T-cell (primary cell): ENCODE data around the gene DDN. TPM values are rescaled to one million over a fixed set of nuclear protein-coding genes. Genes with fewer than 3 reads are reported as not detected.

ENCODE experiments used
- ATAC-seq, 4 experiments: fragments of 200-7000 bp in 3 of 4; fragments of 150-1000 bp in 1 of 4; cut with Tn5 transposase; replicated peaks in 1 of 4; 1 replicate in 3 of 4; 2 replicates in 1 of 4; pipeline ENCODE4 v1.10.0; 2021; ENCODE audit warnings: moderate library complexity in 3 of 4, mild to moderate bottlenecking in 2 of 4, moderate number of reproducible peaks in 1 of 4
- CTCF ChIA-PET, 2 donors: fragments of 300-600 bp; sonication (Branson Sonifier 250); formaldehyde crosslinking; loops; one replicate each; lab custom pipeline; 2022; ENCODE audit warnings: antibody characterized with exemption in 2 of 2; lab: Charles Lee
- POLR2A ChIA-PET, 2 donors: fragments of 300-600 bp; sonication (Branson Sonifier 250); formaldehyde crosslinking; loops; one replicate each; lab custom pipeline; 2022; ENCODE audit warnings: antibody characterized with exemption in 2 of 2; lab: Charles Lee
- DNase-seq, 35 experiments: peaks; one replicate each; pipeline versions ENCODE4 v3.0.0 to v3.0.0-alpha.2; 2013 to 2023
- H3K27ac ChIP-seq: one replicate; pipeline ENCODE4 v1.5.1; 2013; ENCODE audit warnings: low read length
- H3K27me3 ChIP-seq, 2 experiments: replicated peaks in 1 of 2; 1 replicate in 1 of 2; 2 replicates in 1 of 2; pipeline versions ENCODE4 v1.6.1 to v1.7.0; 2013; ENCODE audit warnings: low read length in 1 of 2, mixed read lengths in 1 of 2; ENCODE audit not compliant: control insufficient read depth in 2 of 2, insufficient read depth in 2 of 2; ENCODE audit errors: extremely low read depth in 1 of 2
- H3K36me3 ChIP-seq, 2 donors: 1 replicate in 1 of 2; 2 replicates in 1 of 2; pipeline versions ENCODE4 v1.6.1 to v1.7.0; 2013; ENCODE audit warnings: low read length in 1 of 2; ENCODE audit not compliant: control insufficient read depth in 2 of 2, insufficient read depth in 1 of 2; ENCODE audit errors: extremely low read depth in 1 of 2
- H3K4me1 ChIP-seq, 2 experiments: 1 replicate in 1 of 2; 2 replicates in 1 of 2; pipeline versions ENCODE4 v1.6.1 to v1.7.0; 2013; ENCODE audit warnings: low read length in 2 of 2, mixed read lengths in 1 of 2; ENCODE audit not compliant: insufficient read depth in 2 of 2, control insufficient read depth in 1 of 2; ENCODE audit errors: extremely low read depth in 1 of 2
- H3K4me3 ChIP-seq, 2 donors: 1 replicate in 1 of 2; 2 replicates in 1 of 2; pipeline versions ENCODE4 v1.5.1 to v1.7.0; 2013; ENCODE audit warnings: mild to moderate bottlenecking in 2 of 2, low read length in 1 of 2, moderate library complexity in 1 of 2; ENCODE audit not compliant: control insufficient read depth in 1 of 2; ENCODE audit errors: extremely low read depth in 1 of 2
- H3K9me3 ChIP-seq: 2 replicates; pipeline ENCODE4 v1.7.0; 2013
- H3K27ac Mint-ChIP-seq, 2 donors: one replicate each; pipeline ENCODE4 v1.8.0; 2020 to 2021; ENCODE audit warnings: mild to moderate bottlenecking in 2 of 2, mixed read lengths in 2 of 2
- H3K27me3 Mint-ChIP-seq, 2 donors: one replicate each; pipeline ENCODE4 v1.8.0; 2021 to 2022; ENCODE audit warnings: mixed read lengths in 2 of 2
- H3K36me3 Mint-ChIP-seq: one replicate; pipeline ENCODE4 v1.8.0; 2021; ENCODE audit warnings: mixed read lengths
- H3K4me1 Mint-ChIP-seq, 3 donors: one replicate each; pipeline ENCODE4 v1.8.0; 2020 to 2022; ENCODE audit warnings: mixed read lengths in 3 of 3, mild to moderate bottlenecking in 1 of 3
- H3K4me3 Mint-ChIP-seq, 3 donors: one replicate each; pipeline ENCODE4 v1.8.0; 2020 to 2022; ENCODE audit warnings: mild to moderate bottlenecking in 3 of 3, mixed read lengths in 3 of 3, moderate library complexity in 3 of 3
- H3K9me3 Mint-ChIP-seq, 3 donors: one replicate each; pipeline ENCODE4 v1.8.0; 2020 to 2022; ENCODE audit warnings: mixed read lengths in 3 of 3
- WGBS: methylation state at CpG from one replicate; pipeline ENCODE4 v1.1.5; 2013; ENCODE audit warnings: missing lambda C conversion rate; ENCODE audit not compliant: insufficient coverage; 5-methylcytosine and 5-hydroxymethylcytosine counted together
- total RNA-seq, 35 experiments: library from RNA in 6 of 35; stranded (reverse) in 6 of 35; fragments of 120-200 nt in 1 of 35; gene quantifications; one replicate each; pipeline versions ENCODE4 v1.2.1 to v1.2.4 and lab custom pipeline; 2013 to 2026

Gene DDN
- total RNA-seq, 5 donors from 2014 or later (not counting 1 experiment from before 2014, with no cell fraction given), result 0.09 to 1.3 (median 0.15) TPM

- H3K4me1 Mint-ChIP-seq, result peaks cover 33 to 37% (median 34%) of the 10 kb centered on the region in 3 donors
- H3K27ac ChIP-seq, result no peak overlapping the region
- peaks cover 0 to 17% of the 10 kb centered on the region in 2 donors for H3K36me3 ChIP-seq
- no peak for DNase-seq
- no peak overlapping the region for H3K4me3 Mint-ChIP-seq
- H3K27me3 Mint-ChIP-seq, result no peaks in the 10 kb centered on the region
- no peaks in the 10 kb centered on the region for H3K9me3 Mint-ChIP-seq
- H3K27ac Mint-ChIP-seq, result no peak overlapping the region
- no peak overlapping the region for H3K4me3 ChIP-seq
- no peaks in the 10 kb centered on the region for H3K27me3 ChIP-seq
- ATAC-seq, result no peak
- H3K4me1 ChIP-seq, result peaks cover 0 to 4% of the 10 kb centered on the region in 2 experiments
- no peaks in the 10 kb centered on the region for H3K9me3 ChIP-seq
- WGBS, result 100% methylated on average over 1 of the region's 3 CpGs
- H3K36me3 Mint-ChIP-seq, result peaks cover 10% of the 10 kb centered on the region
- CTCF ChIA-PET, result interaction anchor here in 1 of 2 donors (0.6 kb wide), 2 partner anchors 13 to 183 kb away, joined by 3 to 5 read pairs; no protein-coding TSS in a partner anchor
- POLR2A ChIA-PET, result interaction anchor here (0.6 to 0.9 kb wide), 4 partner anchors 10 to 57 kb away, joined by 3 to 5 read pairs (median 4); no protein-coding TSS in a partner anchor
These were observed 51.4 kb downstream of the DDN start for GRCh38 chr12:48947727-48948126.

- Mint-ChIP-seq H3K27me3 (no peaks in the 10 kb centered on the region), H3K36me3 (peaks cover 7% of the 10 kb centered on the region), H3K9me3 (no peaks in the 10 kb centered on the region), H3K4me1 (peaks cover 26 to 32% (median 29%) of the 10 kb centered on the region in 3 donors), H3K4me3 (no peak overlapping the region), H3K27ac (no peak overlapping the region)
- H3K9me3 ChIP-seq, result no peaks in the 10 kb centered on the region
- H3K36me3 ChIP-seq, result peaks cover 0 to 14% of the 10 kb centered on the region in 2 donors
- POLR2A ChIA-PET, result interaction anchor here in 1 of 2 donors (0.6 to 0.7 kb wide), 2 partner anchors 30 to 191 kb away, joined by 3 to 8 read pairs; no protein-coding TSS in a partner anchor
- no peaks in the 10 kb centered on the region for H3K27me3 ChIP-seq
- CTCF ChIA-PET, result interaction anchor here in 1 of 2 donors (0.8 kb wide), 1 partner anchor 113 kb away, joined by 3 read pairs; no protein-coding TSS in a partner anchor
- H3K27ac ChIP-seq, result no peak overlapping the region
- WGBS, result 95% methylated on average over 3 of the region's 6 CpGs
- no peak overlapping the region for H3K4me3 ChIP-seq
- peaks cover 0 to 4% of the 10 kb centered on the region in 2 experiments for H3K4me1 ChIP-seq
- DNase-seq (no peak), ATAC-seq (no peak)
These were observed 52.2 kb downstream of the DDN start for GRCh38 chr12:48946943-48947342.

GRCh38 chr12:48946205-48946604, 53.0 kb downstream of the DDN start:
- DNase-seq (no peak), ATAC-seq (no peak)
- Mint-ChIP-seq H3K27ac (peak overlapping the region in 1 of 2 donors; percentile 53), H3K36me3 (peaks cover 7% of the 10 kb centered on the region), H3K4me3 (no peak overlapping the region), H3K27me3 (no peaks in the 10 kb centered on the region), H3K4me1 (peaks cover 26 to 30% (median 29%) of the 10 kb centered on the region in 3 donors), H3K9me3 (no peaks in the 10 kb centered on the region)
- Histone ChIP-seq H3K9me3 (no peaks in the 10 kb centered on the region), H3K36me3 (peaks cover 0 to 16% of the 10 kb centered on the region in 2 donors), H3K27me3 (no peaks in the 10 kb centered on the region), H3K4me1 (peaks cover 0 to 4% of the 10 kb centered on the region in 2 experiments), H3K27ac (no peak overlapping the region), H3K4me3 (no peak overlapping the region)
- POLR2A ChIA-PET, result no interaction called here
- CTCF ChIA-PET, result interaction anchor here in 1 of 2 donors (0.5 kb wide), 1 partner anchor 48 kb away, joined by 3 read pairs; no protein-coding TSS in a partner anchor

Other genes with a start within 250 kb of the DDN start
- gene ADCY6, start 210.3 kb downstream of the DDN start, total RNA-seq, result under 1 TPM in 4 of 5 donors, not detected in 1; 0.10 to 0.76 (median 0.66) TPM
- 10 to 100 TPM in 2 of 5 donors, 1 to 10 TPM in 3; 4.3 to 12.4 (median 8.9) TPM for gene CACNB3, start 180.9 kb downstream of the DDN start, total RNA-seq
- 100 to 1,000 TPM in 3 of 5 donors, 10 to 100 TPM in 2; 86.8 to 158 (median 144) TPM for gene DDX23, start 147.2 kb downstream of the DDN start, total RNA-seq
- 10 to 100 TPM in 1 of 5 donors, 1 to 10 TPM in 4; 2.6 to 10.5 (median 5.0) TPM for gene RND1, start 133.5 kb downstream of the DDN start, total RNA-seq
- 10 to 100 TPM; 55.6 to 83.0 (median 68.1) TPM for gene FKBP11, start 73.9 kb downstream of the DDN start, total RNA-seq
- gene ARF3, start 41.9 kb downstream of the DDN start, total RNA-seq, result 10 to 100 TPM; 63.6 to 82.9 (median 74.3) TPM
- gene WNT10B, start 27.6 kb downstream of the DDN start, total RNA-seq, result 10 to 100 TPM in 1 of 5 donors, 1 to 10 TPM in 4; 5.3 to 15.7 (median 8.9) TPM
- gene WNT1, start 21.1 kb downstream of the DDN start, total RNA-seq, result 1 to 10 TPM in 2 of 5 donors, under 1 TPM in 3; 0.47 to 2.6 (median 0.85) TPM
- gene PRKAG1, start 19.4 kb upstream of the DDN start, total RNA-seq, result 10 to 100 TPM; 42.5 to 54.6 (median 48.3) TPM
- 100 to 1,000 TPM; 135 to 161 (median 152) TPM for gene KMT2D, start 61.4 kb upstream of the DDN start, total RNA-seq
- 1 to 10 TPM; 2.3 to 5.3 (median 2.5) TPM for gene RHEBL1, start 70.6 kb upstream of the DDN start, total RNA-seq
- gene DHH, start 95.4 kb upstream of the DDN start, total RNA-seq, result under 1 TPM; 0.12 to 0.45 (median 0.38) TPM
- gene LMBR1L, start 111.5 kb upstream of the DDN start, total RNA-seq, result 100 to 1,000 TPM; 159 to 302 (median 224) TPM
- 100 to 1,000 TPM; 167 to 232 (median 205) TPM for gene TUBA1B, start 132.0 kb upstream of the DDN start, total RNA-seq
- gene TUBA1A, start 189.7 kb upstream of the DDN start, total RNA-seq, result 100 to 1,000 TPM in 3 of 5 donors, 10 to 100 TPM in 2; 89.3 to 310 (median 100) TPM